Femur (tissue), 1 donor: ENCODE results near the gene FAXDC2.
"Not testable (repeated sequence)": the region's sequence is repeated elsewhere in the genome, so short reads cannot be mapped to it uniquely, and the experiment has no call there.

Experiments used
- DNase-seq: peaks from one replicate; pipeline ENCODE4 v3.0.0-alpha.2; 2017

Gene FAXDC2

DNA sequence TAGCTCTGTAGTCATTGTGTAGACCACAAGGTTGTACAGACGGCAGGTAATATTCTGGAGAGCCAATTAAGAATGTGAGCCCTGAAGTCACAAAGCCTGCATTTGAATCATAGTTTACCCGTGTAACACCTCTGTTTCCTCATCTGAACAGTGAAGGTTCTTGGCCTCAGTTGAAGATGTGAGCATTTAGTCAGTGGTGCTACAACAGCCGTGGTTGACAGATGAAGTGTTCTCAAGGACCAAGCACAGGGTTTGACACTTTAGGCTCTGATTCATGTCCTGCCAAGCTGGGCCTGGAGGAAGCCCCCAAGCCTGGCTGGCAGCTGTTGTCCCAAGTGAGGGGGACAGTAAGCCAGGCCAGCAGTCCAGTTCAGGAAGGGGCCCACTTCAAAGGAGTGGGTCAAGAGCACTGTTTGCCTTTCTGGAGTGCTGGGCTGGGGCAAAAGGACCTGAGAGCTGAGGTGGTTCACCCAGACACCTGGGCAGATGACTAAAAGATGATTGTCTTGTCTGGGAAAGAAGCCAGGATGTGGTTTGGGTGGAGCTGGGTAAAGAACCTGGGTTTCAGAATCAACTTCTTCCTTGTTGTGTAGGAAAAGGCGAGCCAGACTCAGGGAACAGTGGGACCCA lies 20.7 kb downstream of the FAXDC2 start:
- DNase-seq = no peak

DNA sequence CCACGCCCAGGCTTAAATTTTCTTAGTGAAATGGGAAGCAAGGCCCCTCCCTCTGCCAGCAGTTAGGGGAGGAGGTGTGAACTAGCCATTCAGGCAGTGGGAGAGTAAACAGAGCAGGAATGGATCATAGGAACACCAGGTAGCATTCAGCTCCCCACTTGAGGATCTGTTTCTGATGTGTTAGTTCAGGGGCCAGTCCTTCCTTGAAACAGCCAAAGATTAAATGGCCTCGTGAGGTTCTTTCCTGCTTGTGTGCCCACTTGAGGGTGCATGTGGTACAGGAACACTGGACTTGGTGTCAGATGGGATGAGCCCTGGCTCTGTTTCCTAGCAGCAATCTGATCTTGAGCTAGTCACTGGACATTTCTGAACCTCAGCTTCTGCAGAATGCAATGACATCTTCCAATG lies 21.2 kb downstream of the FAXDC2 start:
- DNase-seq = no peak

- DNase-seq = no peak
Measured at GRCh38 chr5:154824070-154824469, 26.3 kb downstream of the FAXDC2 start.

DNA sequence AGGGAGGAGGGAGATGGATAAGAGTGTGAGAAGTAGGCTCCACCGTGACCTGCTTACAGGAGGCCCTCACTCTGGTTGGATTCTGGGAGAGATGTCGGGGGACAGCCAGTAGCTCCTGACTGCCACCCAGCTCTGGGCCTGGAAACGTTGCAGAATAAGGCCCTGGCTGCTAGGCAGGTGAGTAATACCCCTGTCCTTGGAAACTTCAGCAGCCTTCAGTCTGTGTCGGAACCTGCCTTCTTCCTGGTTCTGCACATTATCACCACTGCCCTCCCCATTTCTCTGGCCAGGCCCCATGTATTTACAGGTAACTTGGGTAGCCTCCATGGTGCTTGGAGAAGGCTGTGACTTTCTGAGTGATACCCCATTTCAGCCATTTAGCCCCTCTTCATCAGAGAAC lies 26.8 kb downstream of the FAXDC2 start:
- DNase-seq = no peak

- DNase-seq = not testable (repeated sequence)
Measured at GRCh38 chr5:154822896-154823295, 27.5 kb downstream of the FAXDC2 start.

GRCh38 chr5:154820383-154820782 lies 30.0 kb downstream of the FAXDC2 start:
- no peak for DNase-seq

GRCh38 chr5:154819546-154819945 lies 30.9 kb downstream of the FAXDC2 start:
- DNase-seq = no peak

DNA sequence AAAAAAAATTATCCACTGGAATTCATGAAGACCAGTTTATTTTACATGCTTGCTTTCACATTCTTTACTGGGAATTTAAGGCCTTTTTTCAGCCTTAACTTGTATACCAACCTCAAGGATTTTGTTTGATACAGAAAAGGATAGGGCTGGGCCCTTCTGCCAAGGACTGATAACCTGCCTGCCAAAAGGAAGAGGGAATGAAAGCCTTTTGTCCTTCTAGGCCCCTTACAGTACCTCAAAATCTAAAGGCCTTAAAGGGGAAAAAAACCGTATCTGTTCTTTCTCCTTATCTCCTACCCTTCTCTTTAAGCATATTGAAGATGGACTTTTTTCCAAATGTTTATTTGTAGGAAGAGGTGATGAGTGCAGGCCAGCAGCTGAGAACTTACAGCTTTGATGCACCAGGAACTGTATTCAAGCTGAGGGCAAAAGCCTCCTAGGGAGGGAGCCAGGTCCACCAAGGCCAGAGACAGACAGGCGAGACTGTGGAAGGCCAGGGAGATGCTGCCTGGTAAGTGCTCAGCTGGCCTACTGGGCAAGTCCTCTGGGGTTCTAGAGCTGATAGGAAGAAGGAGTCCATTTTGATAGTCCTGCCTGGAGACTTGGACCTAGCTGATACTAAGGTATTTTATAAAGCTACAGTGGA lies 31.8 kb downstream of the FAXDC2 start:
- no peak for DNase-seq

DNA sequence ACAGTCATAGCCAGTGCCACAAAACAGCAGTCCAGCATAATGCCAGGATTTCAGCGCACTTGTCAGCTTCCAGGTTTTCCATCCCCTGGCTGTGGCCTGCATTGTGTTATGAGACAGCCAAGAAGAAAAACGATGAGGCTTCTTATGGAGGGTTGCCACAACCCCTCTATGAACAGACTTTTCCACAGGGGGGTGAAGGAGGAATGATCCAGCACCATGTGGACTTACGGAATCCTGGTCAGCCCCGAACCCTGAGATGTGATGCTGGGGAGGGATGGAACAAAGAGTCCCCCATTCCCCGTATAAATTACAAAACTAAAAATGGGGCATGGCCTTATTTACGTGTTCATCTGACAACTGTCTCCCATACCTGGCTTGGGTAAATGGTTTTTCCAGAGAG lies 32.6 kb downstream of the FAXDC2 start:
- no peak for DNase-seq

DNA sequence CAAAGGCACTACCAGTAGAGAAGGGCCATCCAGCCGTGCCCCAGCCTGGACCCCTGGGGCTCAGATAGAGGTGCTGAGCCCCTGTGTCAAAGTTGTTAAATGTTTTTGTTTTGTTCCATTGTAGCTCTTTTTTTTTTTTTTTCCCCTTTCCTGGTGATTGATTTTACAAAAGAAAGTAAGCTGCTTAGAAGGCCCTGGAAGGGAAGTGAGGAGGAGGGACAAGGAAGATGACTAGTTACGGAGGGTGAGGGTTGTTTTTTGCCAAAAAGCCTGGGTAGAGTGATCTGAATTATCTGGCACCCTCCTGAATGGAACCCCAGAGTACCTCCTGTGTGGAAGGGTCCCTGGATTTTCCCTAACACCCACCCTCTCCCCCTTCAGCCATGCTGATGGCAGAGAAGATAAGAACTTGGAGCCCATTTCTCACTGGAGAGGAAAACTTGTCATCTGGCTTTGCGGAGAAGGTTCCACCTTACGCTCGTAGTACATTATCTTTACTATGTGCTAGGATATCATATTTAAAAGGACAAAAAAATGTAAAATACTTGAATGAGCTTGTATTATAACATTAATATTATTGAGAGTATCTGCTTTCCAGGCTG lies 33.4 kb downstream of the FAXDC2 start:
- no peak for DNase-seq

DNA sequence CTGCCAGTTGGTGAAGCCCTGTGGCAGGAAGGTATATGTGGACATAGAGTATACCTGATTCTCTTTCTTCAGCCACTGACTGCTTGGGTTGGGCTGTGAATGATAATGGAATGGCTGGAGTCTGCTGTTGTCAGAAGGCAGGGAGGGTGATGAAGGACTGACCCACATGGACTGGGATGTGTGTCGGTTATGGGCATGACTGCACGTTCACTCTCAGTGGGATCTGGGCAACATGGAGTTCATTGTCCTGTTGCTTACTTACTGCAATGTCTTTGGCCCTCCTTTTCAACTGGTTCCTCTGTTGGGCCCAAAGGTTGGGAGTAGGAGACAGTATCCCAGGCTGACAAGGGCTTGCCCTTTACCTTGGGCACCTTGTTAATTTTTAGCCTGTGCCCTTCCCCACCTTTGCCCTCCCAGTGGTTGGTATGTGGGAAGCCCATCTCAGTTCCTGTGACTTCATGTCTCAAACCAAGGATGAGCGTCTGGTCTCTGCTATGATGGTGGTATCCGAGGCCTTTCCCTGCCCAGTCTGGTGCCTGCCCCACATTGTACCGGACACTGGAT lies 34.6 kb downstream of the FAXDC2 start:
- no peak for DNase-seq

DNA sequence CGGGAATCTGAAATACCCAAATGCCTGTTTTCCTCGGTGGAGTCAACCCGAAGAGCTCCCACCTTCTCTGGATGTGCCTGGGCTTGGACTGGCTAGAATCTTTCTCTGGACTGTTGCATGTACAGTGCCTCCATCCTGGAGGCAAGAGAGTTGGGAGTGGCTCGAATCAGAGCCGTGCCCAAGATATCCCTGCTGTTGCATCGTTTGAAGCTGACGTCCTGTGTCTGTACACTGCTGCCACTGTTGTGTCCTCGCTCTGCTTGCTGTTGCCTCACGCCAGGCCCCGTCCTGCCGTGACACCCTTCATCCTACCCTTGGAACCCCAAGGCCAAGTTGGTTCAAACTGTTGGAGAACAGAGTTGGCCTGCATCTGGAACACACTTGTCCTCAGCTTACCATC lies 35.4 kb downstream of the FAXDC2 start:
- no peak for DNase-seq

- no peak for DNase-seq
Measured at GRCh38 chr5:154813736-154814135, 36.7 kb downstream of the FAXDC2 start.

DNA sequence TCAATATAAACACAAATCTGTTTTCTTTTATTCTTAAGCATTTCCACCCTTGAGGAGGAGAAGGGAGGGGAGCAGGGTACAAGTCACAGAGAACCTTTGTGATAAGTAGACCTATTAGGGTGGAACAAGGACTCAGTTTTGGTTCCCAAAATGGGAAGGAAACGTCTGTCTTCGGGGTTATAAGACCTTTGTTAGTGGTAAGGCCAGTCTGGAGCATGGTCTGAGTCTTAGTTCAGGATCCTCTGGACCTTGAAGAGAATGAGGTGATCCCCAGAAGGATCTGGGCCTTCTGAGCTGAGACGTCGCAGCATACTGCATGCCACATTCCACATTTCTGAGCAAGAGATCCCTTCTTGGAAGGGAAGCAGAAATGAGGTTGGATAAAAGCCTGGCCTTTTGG lies 37.2 kb downstream of the FAXDC2 start:
- DNase-seq = no peak

DNA sequence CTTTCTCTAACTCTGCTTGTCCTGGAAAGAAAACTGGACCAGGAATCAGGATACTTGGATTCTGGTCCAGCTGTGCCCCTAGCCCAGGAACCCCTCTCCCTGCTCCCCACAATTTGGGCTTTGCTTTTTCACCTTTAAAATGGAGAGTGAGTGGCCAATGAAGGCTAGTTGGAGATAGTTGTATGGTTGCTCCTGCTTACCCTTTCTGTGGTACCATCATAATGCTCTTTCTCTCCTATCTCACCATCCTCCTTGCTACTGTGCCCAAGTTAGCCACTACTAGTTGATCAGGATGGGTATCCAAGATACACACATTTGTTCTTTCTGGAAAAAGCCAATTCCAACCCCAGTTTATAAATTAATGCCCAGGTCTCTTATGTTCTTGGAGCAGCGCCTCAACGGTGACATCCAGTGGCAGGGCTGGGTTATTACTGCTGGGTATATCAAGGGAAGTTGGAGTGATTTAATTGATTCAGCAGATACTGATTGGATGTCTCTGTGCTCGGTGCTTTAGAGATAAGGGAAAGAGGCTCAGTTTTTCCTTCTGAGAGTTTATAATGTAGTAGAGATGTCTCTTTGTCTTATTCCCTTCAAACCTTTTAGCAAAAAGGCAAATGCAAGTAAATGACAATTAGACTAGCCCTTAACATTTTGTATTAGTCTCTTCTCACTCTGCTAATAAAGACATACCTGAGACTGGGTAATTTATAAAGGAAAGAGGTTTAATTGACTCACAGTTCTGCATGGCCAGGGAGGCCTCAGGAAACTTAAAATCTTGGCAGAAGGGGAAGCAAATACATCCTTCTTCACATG lies 38.5 kb downstream of the FAXDC2 start:
- peak; percentile 76 for DNase-seq

DNA sequence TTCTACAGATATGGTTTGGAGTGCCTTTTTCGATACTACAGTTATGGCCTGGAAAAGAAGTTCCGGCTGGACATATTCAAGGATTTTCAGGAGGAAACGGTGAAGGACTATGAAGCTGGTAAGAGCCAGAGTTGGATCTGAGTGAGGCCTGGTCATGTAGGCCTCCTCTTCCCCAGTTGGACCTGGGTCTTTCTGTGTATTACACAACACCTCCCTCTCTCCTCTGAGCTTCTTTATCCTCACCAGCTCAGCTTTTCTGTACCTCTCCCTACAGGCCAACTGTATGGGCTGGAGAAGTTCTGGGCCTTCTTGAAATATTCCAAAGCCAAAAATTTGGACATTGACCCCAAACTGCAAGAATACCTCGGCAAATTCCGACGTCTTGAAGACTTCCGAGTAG lies 39.2 kb downstream of the FAXDC2 start:
- no peak for DNase-seq

DNA sequence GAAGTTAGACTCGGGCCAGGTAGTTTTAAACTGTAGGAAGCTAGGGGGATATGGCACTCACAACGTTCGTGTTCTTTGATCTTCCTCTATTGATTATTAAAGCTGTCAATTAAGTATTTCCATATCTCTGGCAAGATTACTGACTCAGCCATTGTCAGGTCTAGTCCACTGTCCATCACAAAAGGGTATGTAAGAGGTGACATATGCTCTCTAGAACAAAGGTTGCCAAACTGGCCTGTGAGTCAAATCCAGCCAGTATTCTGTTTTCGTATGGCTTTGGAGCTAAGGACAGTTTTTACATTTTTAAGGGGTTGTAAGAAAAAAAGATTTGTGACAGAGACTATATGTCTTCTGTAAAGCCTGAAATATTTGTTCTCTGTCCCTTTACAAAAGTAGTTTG lies 44.2 kb downstream of the FAXDC2 start:
- DNase-seq = no peak

GRCh38 chr5:154802050-154802449 lies 48.4 kb downstream of the FAXDC2 start:
- no peak for DNase-seq

DNA sequence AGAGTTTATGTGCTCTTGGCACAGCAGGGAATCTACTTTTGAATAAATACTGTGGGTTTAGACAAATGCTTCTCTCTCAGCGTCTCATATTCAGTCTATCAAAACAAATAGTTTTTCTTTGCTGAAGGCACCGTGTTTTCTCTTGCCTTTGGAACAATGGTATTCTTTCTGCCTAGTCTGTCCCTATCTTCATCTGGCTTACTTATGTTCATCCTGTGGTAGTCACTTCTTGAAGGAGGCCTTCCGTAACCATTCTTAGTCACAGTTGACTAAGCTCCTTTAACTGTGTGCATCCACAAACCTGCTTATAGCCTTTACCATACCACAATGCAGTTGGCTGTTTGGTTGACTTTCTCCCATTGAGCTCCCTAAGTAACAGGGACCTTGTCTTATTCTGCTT lies 49.3 kb downstream of the FAXDC2 start:
- DNase-seq = no peak

- no peak for DNase-seq
Measured at GRCh38 chr5:154800582-154800981, 49.8 kb downstream of the FAXDC2 start.

- DNase-seq = no peak
Measured at GRCh38 chr5:154797762-154798161, 52.6 kb downstream of the FAXDC2 start.

DNA sequence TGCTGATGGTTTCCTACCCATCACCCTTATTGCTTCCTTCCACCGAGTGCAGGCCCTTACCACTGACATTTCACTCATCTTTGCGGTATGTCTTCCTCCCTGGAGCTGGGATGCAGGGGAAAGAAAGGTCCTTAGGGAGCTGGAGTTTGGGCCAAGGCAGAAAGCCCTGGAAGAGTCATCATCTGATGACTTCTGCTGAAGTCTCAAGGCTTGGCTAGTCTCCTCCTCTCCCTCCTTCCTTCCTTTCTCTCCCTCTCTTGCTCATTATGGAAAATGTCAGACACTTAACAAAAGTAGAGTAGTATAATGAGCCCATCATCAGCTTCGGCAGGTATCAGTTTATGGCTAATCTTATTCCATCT lies 55.2 kb downstream of the FAXDC2 start:
- DNase-seq = no peak

DNA sequence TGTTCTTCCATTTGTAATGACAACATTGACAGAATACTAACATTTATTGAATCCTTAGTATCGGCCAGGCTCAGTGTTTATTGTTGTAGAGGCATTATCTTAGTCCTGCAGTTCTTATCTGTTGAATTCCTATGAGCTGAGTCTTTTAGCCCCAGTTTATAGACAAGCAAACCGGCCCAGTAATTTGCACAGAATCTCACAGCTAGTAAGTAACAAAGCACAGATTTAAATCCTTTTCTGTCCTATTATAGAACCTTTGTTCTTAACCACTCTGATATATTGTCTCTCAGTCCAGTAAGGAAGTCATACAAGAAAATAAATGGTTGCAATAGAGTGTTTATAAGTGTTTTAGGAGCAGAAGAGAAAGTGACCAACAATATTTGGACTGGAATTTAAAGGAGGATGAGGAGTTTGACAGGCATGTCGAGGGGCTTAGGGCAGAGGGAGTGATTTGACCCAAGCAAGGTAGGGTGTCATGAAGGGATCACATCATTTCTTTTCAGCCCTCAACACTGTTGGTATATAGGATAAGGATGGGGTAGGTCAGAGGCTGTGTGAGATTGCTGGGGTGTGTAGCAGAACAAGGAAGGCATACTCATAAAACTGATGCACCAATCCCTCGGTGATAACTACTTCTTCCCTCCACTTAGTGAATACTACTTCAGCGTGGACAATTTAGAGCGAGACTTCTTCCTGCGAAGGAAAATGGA lies 55.7 kb downstream of the FAXDC2 start:
- no peak for DNase-seq
